ENCODE data around the gene PKD2L1. TPM values are rescaled to one million over a fixed set of nuclear protein-coding genes. Genes with fewer than 3 reads are reported as not detected.

The PKD2L1 gene
- total RNA-seq, 1 experiment from 2014 or later = not detected

DNA sequence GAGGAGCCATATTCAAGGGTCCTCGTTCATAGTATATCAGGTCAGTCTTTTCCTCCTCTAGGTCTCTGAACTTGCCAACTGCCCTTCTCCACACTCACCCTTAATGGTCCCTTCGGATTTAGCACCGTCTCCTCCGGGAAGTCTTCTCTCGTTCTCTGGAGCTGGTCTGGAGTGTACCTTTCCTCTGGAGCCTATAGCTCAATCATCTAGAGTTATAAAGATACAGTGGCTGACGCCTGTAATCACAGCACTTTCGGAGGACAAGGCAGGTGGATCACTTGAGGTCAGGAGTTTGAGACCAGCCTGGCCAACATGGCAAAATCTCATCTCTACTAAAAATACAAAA, 12.6 kb upstream of the PKD2L1 start:
- intact Hi-C loops (cut with micrococcal nuclease; ENCODE audit: unreplicated experiment) = loop anchor here (1.0 to 5.0 kb wide), 2 partner anchors 91 to 165 kb away; no protein-coding TSS in a partner anchor

DNA sequence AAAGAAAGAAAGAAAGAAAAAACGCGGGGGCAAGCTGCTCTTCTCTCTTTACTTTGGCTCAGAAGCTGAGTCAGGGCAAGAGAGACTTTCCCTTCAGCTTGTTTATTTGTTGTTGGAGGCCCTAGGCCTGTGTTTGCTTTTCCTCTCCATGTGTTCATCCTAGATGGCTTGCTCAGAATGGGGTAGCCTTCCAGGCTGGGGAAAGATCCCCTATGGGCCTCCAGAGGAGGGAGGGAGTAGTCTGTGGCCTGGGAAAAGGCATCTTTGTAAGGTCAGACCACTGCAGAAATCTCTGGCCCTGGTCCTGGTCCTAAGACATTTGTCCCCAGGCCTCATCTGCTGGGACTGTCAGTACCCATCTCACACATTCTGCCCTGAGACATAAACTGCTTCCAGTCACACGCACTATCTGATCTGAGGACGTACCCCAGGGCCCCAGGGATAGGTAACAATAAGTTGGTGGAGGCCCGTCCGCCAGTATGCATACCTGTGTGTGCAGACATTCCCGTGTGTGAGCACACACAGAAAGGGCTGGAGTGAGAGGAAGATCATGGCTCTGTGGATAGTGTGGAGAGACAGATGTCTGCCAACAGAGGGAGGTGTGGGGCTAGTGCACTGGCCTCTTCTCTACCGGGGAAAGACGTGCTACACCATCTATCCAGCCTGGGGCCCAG, 12.1 kb upstream of the PKD2L1 start:
- intact Hi-C loops (cut with micrococcal nuclease; ENCODE audit: unreplicated experiment) (loop anchor here (1.0 to 5.0 kb wide), 2 partner anchors 91 to 165 kb away; no protein-coding TSS in a partner anchor), in situ Hi-C loops (cut with HindIII; ENCODE audit: low pct_unique_long_range_greater_than_20kb, low sequenced_read_pairs) (no loop called here)
- no peak overlapping the region for H3K4me3 ChIP-seq (ENCODE audit: low read depth in 2 of 2, low read length in 2 of 2)
- H3K36me3 ChIP-seq (ENCODE audit: control insufficient read depth, insufficient read depth, low read length) = peaks cover under 1% of the 10 kb centered on the region; the same call in 1 of the 2 replicates
- no peaks in the 10 kb centered on the region for H3K9me3 ChIP-seq (ENCODE audit: control insufficient read depth, insufficient read depth, low read depth, low read length)
- TF ChIP-seq REST (IDR thresholded peaks at IDR 0.05; ENCODE audit: insufficient read depth in 1 of 2, low read depth in 2 of 2, low read length in 1 of 2) (peak in 1 of 2 experiments; percentile 34; a peak in 1 of 4 replicates), TCF7L2 (IDR thresholded peaks at IDR 0.05; ENCODE audit: low read depth, low read length) (no peak), SIN3A (IDR thresholded peaks at IDR 0.05; ENCODE audit: borderline replicate concordance, insufficient read depth, low read depth, low read length) (no peak), POLR2AphosphoS5 (IDR thresholded peaks at IDR 0.05; ENCODE audit: low read depth, low read length) (no peak)
- TF ChIP-seq, protein P1, sequence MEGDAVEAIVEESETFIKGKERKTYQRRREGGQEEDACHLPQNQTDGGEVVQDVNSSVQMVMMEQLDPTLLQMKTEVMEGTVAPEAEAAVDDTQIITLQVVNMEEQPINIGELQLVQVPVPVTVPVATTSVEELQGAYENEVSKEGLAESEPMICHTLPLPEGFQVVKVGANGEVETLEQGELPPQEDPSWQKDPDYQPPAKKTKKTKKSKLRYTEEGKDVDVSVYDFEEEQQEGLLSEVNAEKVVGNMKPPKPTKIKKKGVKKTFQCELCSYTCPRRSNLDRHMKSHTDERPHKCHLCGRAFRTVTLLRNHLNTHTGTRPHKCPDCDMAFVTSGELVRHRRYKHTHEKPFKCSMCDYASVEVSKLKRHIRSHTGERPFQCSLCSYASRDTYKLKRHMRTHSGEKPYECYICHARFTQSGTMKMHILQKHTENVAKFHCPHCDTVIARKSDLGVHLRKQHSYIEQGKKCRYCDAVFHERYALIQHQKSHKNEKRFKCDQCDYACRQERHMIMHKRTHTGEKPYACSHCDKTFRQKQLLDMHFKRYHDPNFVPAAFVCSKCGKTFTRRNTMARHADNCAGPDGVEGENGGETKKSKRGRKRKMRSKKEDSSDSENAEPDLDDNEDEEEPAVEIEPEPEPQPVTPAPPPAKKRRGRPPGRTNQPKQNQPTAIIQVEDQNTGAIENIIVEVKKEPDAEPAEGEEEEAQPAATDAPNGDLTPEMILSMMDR (IDR thresholded peaks at IDR 0.05) = peak; percentile 94
- no peak for DNase-seq (ENCODE audit: low read depth, low spot score)
- H3K27me3 ChIP-seq (ENCODE audit: control insufficient read depth, insufficient read depth, low read length) = no peaks in the 10 kb centered on the region
- no TSS peak for BruUV-seq (replicated peaks)
- peaks cover 36% of the 10 kb centered on the region for H3K4me1 ChIP-seq (ENCODE audit: control insufficient read depth, insufficient read depth, low read length)
- CTCF ChIA-PET = interaction anchor here (0.6 to 1.7 kb wide), 7 partner anchors 12 to 177 kb away, joined by 3 to 6 read pairs (median 4); partner anchors contain the start of gene PKD2L1
- H3K27ac ChIP-seq (ENCODE audit: low read length) = peak overlapping the region; percentile 62
- peak; percentile 76 for ATAC-seq
- POLR2A ChIA-PET = no interaction called here

More for the DNA sequence above, 12.6 kb upstream of the PKD2L1 start:
- Histone ChIP-seq H3K4me3 (ENCODE audit: low read depth in 2 of 2, low read length in 2 of 2) (no peak overlapping the region), H3K36me3 (ENCODE audit: control insufficient read depth, insufficient read depth, low read length) (peaks cover 6% of the 10 kb centered on the region; the same call in 1 of the 2 replicates), H3K27ac (ENCODE audit: low read length) (peak overlapping the region; percentile 62), H3K4me1 (ENCODE audit: control insufficient read depth, insufficient read depth, low read length) (peaks cover 36% of the 10 kb centered on the region), H3K27me3 (ENCODE audit: control insufficient read depth, insufficient read depth, low read length) (no peaks in the 10 kb centered on the region), H3K9me3 (ENCODE audit: control insufficient read depth, insufficient read depth, low read depth, low read length) (no peaks in the 10 kb centered on the region)
- BruUV-seq (replicated peaks) = no TSS peak
- TF ChIP-seq SIN3A (IDR thresholded peaks at IDR 0.05; ENCODE audit: borderline replicate concordance, insufficient read depth, low read depth, low read length) (no peak), REST (IDR thresholded peaks at IDR 0.05; ENCODE audit: insufficient read depth in 1 of 2, low read depth in 2 of 2, low read length in 1 of 2) (no peak), POLR2AphosphoS5 (IDR thresholded peaks at IDR 0.05; ENCODE audit: low read depth, low read length) (no peak), TCF7L2 (IDR thresholded peaks at IDR 0.05; ENCODE audit: low read depth, low read length) (no peak)
- TF ChIP-seq, protein P1 (IDR thresholded peaks at IDR 0.05) = no peak; the same call in 1 of the 2 replicates
- ChIA-PET CTCF (interaction anchor here (1.0 kb wide), 3 partner anchors 16 to 90 kb away, joined by 3 to 6 read pairs (median 4); no protein-coding TSS in a partner anchor), POLR2A (no interaction called here)
- ATAC-seq = no peak
- no peak for DNase-seq (ENCODE audit: low read depth, low spot score)
- in situ Hi-C loops (cut with HindIII; ENCODE audit: low pct_unique_long_range_greater_than_20kb, low sequenced_read_pairs) = no loop called here

All from Panc1 (cell line).